Upper lobe of left lung (tissue), 6 donors: ENCODE data around the gene PEX26. TPM values are rescaled to one million over a fixed set of nuclear protein-coding genes. Genes with fewer than 3 reads are reported as not detected.

ENCODE experiments used
- ATAC-seq, 2 donors: fragments of 200-7000 bp; cut with Tn5 transposase; one replicate each; pipeline ENCODE4 v1.9.1; 2022; ENCODE audit warnings: mild to moderate bottlenecking in 2 of 2, moderate library complexity in 2 of 2; ENCODE audit not compliant: low FRiP score in 2 of 2
- DNase-seq, 2 donors: peaks; one replicate each; pipeline ENCODE4 v3.0.0-alpha.2; 2019 to 2020
- H3K27ac ChIP-seq, 4 donors: fragments of 200-600 bp; sonication (generic); one replicate each; pipeline ENCODE4 v1.5.1; 2016 to 2019
- H3K27me3 ChIP-seq, 4 donors: fragments of 200-600 bp; sonication (generic); one replicate each; pipeline ENCODE4 v1.5.1; 2017 to 2019
- H3K36me3 ChIP-seq, 4 donors: fragments of 200-600 bp; sonication (generic); one replicate each; pipeline ENCODE4 v1.5.1; 2016 to 2019
- H3K4me1 ChIP-seq, 4 donors: fragments of 200-600 bp; sonication (generic); one replicate each; pipeline ENCODE4 v1.5.1; 2018 to 2019
- H3K4me3 ChIP-seq, 4 donors: fragments of 200-600 bp; sonication (generic); one replicate each; pipeline ENCODE4 v1.5.1; 2017 to 2019; ENCODE audit warnings: mild to moderate bottlenecking in 2 of 4, moderate library complexity in 1 of 4
- H3K9me3 ChIP-seq, 4 donors: fragments of 200-600 bp; sonication (generic); one replicate each; pipeline ENCODE4 v1.5.1; 2018 to 2019
- CTCF ChIP-seq, 6 experiments: fragments of 450-650 bp in 4 of 6; fragments of 200-600 bp in 2 of 6; sonication (generic) in 2 of 6; IDR thresholded peaks; one replicate each; pipeline ENCODE4 v1.5.1; 2016 to 2019; ENCODE audit warnings: antibody characterized with exemption in 6 of 6
- EP300 ChIP-seq, 4 donors: sonication (generic); formaldehyde crosslinking; IDR thresholded peaks; one replicate each; pipeline ENCODE4 v1.5.1; 2017; ENCODE audit warnings: antibody characterized with exemption in 4 of 4, control low read depth in 2 of 4
- POLR2A ChIP-seq, 4 donors: fragments of 450-650 bp; IDR thresholded peaks; one replicate each; pipeline ENCODE4 v1.5.1; 2016 to 2017; ENCODE audit warnings: antibody characterized with exemption in 4 of 4, mild to moderate bottlenecking in 2 of 4
- POLR2AphosphoS5 ChIP-seq, 2 donors: sonication (generic); formaldehyde crosslinking; IDR thresholded peaks; one replicate each; pipeline ENCODE4 v1.5.1; 2017; ENCODE audit warnings: antibody characterized with exemption in 2 of 2
- WGBS, 2 donors: methylation state at CpG; one replicate each; pipeline ENCODE4 v1.1.5; 2017 to 2018; 5-methylcytosine and 5-hydroxymethylcytosine counted together
- total RNA-seq, 6 donors: library from RNA; depleted of rRNA in 4 of 6; stranded (reverse); fragments of >200 nt in 4 of 6; gene quantifications; one replicate each; pipeline versions ENCODE4 v1.1.0 to v1.2.1, GENCODE V29; 2016 to 2021
- donor health status: DM: no; HTN: no; CAD: no; lungs with moderate emphysema.
- donor health status: DM: no; HTN: yes; CAD: no; lungs with severe emphysema.

The PEX26 gene
- total RNA-seq, 6 donors from 2014 or later, result 17.2 to 42.1 (median 32.9) TPM

GRCh38 chr22:18118345-18118915 lies 40.6 kb downstream of the PEX26 start:
- 88 to 91% methylated on average over 9 of the region's 9 CpGs for WGBS, 2 donors
- peaks cover 0 to 16% (median 4%) of the 10 kb centered on the region in 4 donors for H3K4me1 ChIP-seq
- no peak overlapping the region for H3K27ac ChIP-seq
- ATAC-seq, result no peak
- H3K9me3 ChIP-seq, result no peaks in the 10 kb centered on the region
- H3K36me3 ChIP-seq, result no peaks in the 10 kb centered on the region
- no peak overlapping the region for H3K4me3 ChIP-seq
- no peaks in the 10 kb centered on the region for H3K27me3 ChIP-seq
- no peak for DNase-seq
- TF ChIP-seq EP300 (IDR thresholded peaks at IDR 0.05) (no peak), CTCF (IDR thresholded peaks at IDR 0.05) (no peak), POLR2AphosphoS5 (IDR thresholded peaks at IDR 0.05) (no peak), POLR2A (IDR thresholded peaks at IDR 0.05) (no peak)

- no peaks in the 10 kb centered on the region for H3K9me3 ChIP-seq
- H3K27ac ChIP-seq, result no peak overlapping the region
- TF ChIP-seq POLR2A (IDR thresholded peaks at IDR 0.05) (no peak), CTCF (IDR thresholded peaks at IDR 0.05) (no peak), POLR2AphosphoS5 (IDR thresholded peaks at IDR 0.05) (no peak), EP300 (IDR thresholded peaks at IDR 0.05) (no peak)
- peak in 1 of 2 donors; percentile 64 for DNase-seq
- no peaks in the 10 kb centered on the region for H3K36me3 ChIP-seq
- peaks cover 0 to 5% (median 1%) of the 10 kb centered on the region in 4 donors for H3K4me1 ChIP-seq
- H3K27me3 ChIP-seq, result no peaks in the 10 kb centered on the region
- H3K4me3 ChIP-seq, result no peak overlapping the region
- WGBS, 2 donors, result 70 to 73% methylated on average over 11 to 17 of the region's 18 CpGs
- peak in 1 of 2 donors; percentile 23 for ATAC-seq
Observed at GRCh38 chr22:18119409-18120110, 41.8 kb downstream of the PEX26 start.

GRCh38 chr22:18120857-18121256 lies 43.1 kb downstream of the PEX26 start:
- no peak overlapping the region for H3K27ac ChIP-seq
- H3K4me1 ChIP-seq, result peaks cover 0 to 4% (median 0%) of the 10 kb centered on the region in 4 donors
- no peaks in the 10 kb centered on the region for H3K36me3 ChIP-seq
- no peak overlapping the region for H3K4me3 ChIP-seq
- no peak for DNase-seq
- TF ChIP-seq CTCF (IDR thresholded peaks at IDR 0.05) (no peak), EP300 (IDR thresholded peaks at IDR 0.05) (no peak), POLR2AphosphoS5 (IDR thresholded peaks at IDR 0.05) (no peak), POLR2A (IDR thresholded peaks at IDR 0.05) (no peak)
- H3K27me3 ChIP-seq, result no peaks in the 10 kb centered on the region
- no peak for ATAC-seq
- H3K9me3 ChIP-seq, result no peaks in the 10 kb centered on the region
- WGBS, 2 donors, result 93 to 94% methylated on average over 4 of the region's 4 CpGs

GRCh38 chr22:18121506-18121905 lies 43.7 kb downstream of the PEX26 start:
- H3K4me1 ChIP-seq, result no peaks in the 10 kb centered on the region
- H3K4me3 ChIP-seq, result no peak overlapping the region
- DNase-seq (no peak), ATAC-seq (no peak)
- no peaks in the 10 kb centered on the region for H3K9me3 ChIP-seq
- no peak overlapping the region for H3K27ac ChIP-seq
- H3K27me3 ChIP-seq, result no peaks in the 10 kb centered on the region
- TF ChIP-seq EP300 (IDR thresholded peaks at IDR 0.05) (no peak), POLR2AphosphoS5 (IDR thresholded peaks at IDR 0.05) (no peak), CTCF (IDR thresholded peaks at IDR 0.05) (no peak), POLR2A (IDR thresholded peaks at IDR 0.05) (no peak)
- WGBS, 2 donors, result 86 to 95% methylated on average over 7 to 13 of the region's 13 CpGs
- peaks cover 0 to under 1% (median 0%) of the 10 kb centered on the region in 4 donors for H3K36me3 ChIP-seq
